Stomach (tissue), 9 donors: Measurements from ENCODE around the gene DHRS7. TPM values are rescaled to one million over a fixed set of nuclear protein-coding genes. Genes with fewer than 3 reads are reported as not detected.

Experiments used
- DNase-seq, 2 donors: peaks; one replicate each; pipeline versions ENCODE4 v3.0.0 to v3.0.0-alpha.2; 2013 to 2019
- H3K27ac ChIP-seq, 5 donors: fragments of 200-600 bp in 4 of 5; sonication (generic) in 4 of 5; one replicate each; pipeline ENCODE4 v1.5.1; 2013 to 2019; ENCODE audit warnings: mild to moderate bottlenecking in 1 of 5, moderate library complexity in 1 of 5
- H3K27me3 ChIP-seq, 3 donors: fragments of 200-600 bp; sonication (generic); one replicate each; pipeline ENCODE4 v1.5.1; 2017 to 2019; ENCODE audit warnings: mixed run types in 1 of 3
- H3K36me3 ChIP-seq, 4 donors: fragments of 200-600 bp; sonication (generic); 1 replicate in 3 of 4; 2 replicates in 1 of 4; pipeline ENCODE4 v1.5.1; 2016 to 2019
- H3K4me1 ChIP-seq, 4 donors: fragments of 200-600 bp; sonication (generic); one replicate each; pipeline ENCODE4 v1.5.1; 2016 to 2019
- H3K4me3 ChIP-seq, 4 donors: fragments of 200-600 bp; sonication (generic) in 3 of 4; one replicate each; pipeline ENCODE4 v1.5.1; 2016 to 2019; ENCODE audit warnings: mild to moderate bottlenecking in 1 of 4
- H3K9me3 ChIP-seq, 4 donors: fragments of 200-600 bp; sonication (generic); one replicate each; pipeline ENCODE4 v1.5.1; 2016 to 2019
- EP300 ChIP-seq: sonication (generic); formaldehyde crosslinking; IDR thresholded peaks from one replicate; pipeline ENCODE4 v1.6.1; 2017; ENCODE audit warnings: antibody characterized with exemption
- POLR2A ChIP-seq, 4 donors: fragments of 450-650 bp; IDR thresholded peaks; one replicate each; pipeline ENCODE4 v1.6.1; 2016; ENCODE audit warnings: antibody characterized with exemption in 4 of 4, control low read depth in 2 of 4, mild to moderate bottlenecking in 1 of 4, moderate library complexity in 1 of 4
- POLR2AphosphoS5 ChIP-seq, 3 donors: sonication (generic); formaldehyde crosslinking; IDR thresholded peaks; one replicate each; pipeline ENCODE4 v1.6.1; 2016; ENCODE audit warnings: antibody characterized with exemption in 3 of 3
- WGBS, 5 donors: extraction: QIAGEN DNeasy Blood & Tissue Kit in 3 of 5; methylation state at CpG; one replicate each; pipeline versions ENCODE4 v1.1.5 to v1.1.7; 2013 to 2018; 5-methylcytosine and 5-hydroxymethylcytosine counted together
- intact Hi-C: fragments of 100-400 bp; cut with DNase I; formaldehyde crosslinking; loops from one replicate; pipeline ENCODE4 v1.15.1; 2023; ENCODE audit warnings: low total_unique reads
- polyA plus RNA-seq, 3 donors: library from polyadenylated mRNA; stranded (reverse); fragments of 200-250 nt; gene quantifications; one replicate each; pipeline ENCODE4 v1.2.3, GENCODE V29; 2013
- total RNA-seq, 5 donors: library from RNA; depleted of rRNA; stranded (reverse); fragments of >200 nt; gene quantifications; one replicate each; pipeline versions ENCODE4 v1.1.0 to v1.2.3, GENCODE V29; 2014 to 2016
- TF ChIP-seq, protein P1 (sequence below), 7 experiments: fragments of 450-650 bp in 4 of 7; fragments of 200-600 bp in 3 of 7; sonication (generic) in 3 of 7; IDR thresholded peaks; one replicate each; pipeline ENCODE4 v1.5.1; 2016 to 2019; ENCODE audit warnings: antibody characterized with exemption in 7 of 7, control low read depth in 2 of 7, mild to moderate bottlenecking in 1 of 7
- donor health status: healthy with polysubstance abuse.
- donor health status: Bipolar disorder and iron deficiency.
- donor health status: healthy.

DHRS7 gene
- total and polyA plus RNA-seq, 8 donors, result 26.6 to 322 (median 102) TPM

DNA sequence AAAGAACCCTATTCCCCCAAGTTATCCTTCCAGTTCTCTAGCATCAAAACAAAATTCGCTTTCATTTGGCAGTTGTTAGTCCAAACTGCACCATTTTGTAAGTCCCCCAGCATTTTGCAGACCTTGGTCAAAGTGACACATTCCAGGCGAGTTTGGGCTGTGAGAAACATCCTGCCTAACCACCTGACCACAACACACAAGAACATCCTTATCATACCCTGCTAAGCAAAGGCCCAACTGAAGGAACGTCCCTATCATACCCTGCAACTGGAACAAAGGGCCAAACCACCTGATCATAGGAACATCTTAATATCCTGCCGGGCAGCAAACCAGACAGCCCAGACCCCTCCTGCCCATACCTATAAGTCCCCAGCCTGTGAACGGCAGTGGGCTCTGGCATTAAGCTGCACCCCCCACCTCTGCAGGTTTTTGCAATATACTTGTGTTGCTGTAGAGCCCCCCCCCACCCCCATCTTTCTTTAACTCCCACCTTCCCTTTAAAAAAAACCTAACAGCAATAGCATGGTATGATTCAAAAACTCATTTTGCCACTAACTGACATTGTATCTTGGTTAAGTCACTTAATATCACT lies 70.8 kb downstream of the DHRS7 start:
- WGBS, 5 donors, result 52 to 79% (median 68%) methylated on average over 5 of the region's 5 CpGs
- H3K4me3 ChIP-seq, result no peak overlapping the region
- intact Hi-C loops, result loop anchor here (10.0 kb wide), 1 partner anchor 70 kb away; the partner anchor contains the start of gene DHRS7
- H3K36me3 ChIP-seq, result peaks cover 0 to 11% (median 11%) of the 10 kb centered on the region in 4 donors
- H3K27ac ChIP-seq, result peak overlapping the region in 1 of 5 donors; percentile 99
- no peaks in the 10 kb centered on the region for H3K9me3 ChIP-seq
- no peak for TF ChIP-seq EP300
- TF ChIP-seq POLR2AphosphoS5 (IDR thresholded peaks at IDR 0.05), result no peak
- TF ChIP-seq POLR2A (IDR thresholded peaks at IDR 0.05), result no peak
- TF ChIP-seq, protein P1, sequence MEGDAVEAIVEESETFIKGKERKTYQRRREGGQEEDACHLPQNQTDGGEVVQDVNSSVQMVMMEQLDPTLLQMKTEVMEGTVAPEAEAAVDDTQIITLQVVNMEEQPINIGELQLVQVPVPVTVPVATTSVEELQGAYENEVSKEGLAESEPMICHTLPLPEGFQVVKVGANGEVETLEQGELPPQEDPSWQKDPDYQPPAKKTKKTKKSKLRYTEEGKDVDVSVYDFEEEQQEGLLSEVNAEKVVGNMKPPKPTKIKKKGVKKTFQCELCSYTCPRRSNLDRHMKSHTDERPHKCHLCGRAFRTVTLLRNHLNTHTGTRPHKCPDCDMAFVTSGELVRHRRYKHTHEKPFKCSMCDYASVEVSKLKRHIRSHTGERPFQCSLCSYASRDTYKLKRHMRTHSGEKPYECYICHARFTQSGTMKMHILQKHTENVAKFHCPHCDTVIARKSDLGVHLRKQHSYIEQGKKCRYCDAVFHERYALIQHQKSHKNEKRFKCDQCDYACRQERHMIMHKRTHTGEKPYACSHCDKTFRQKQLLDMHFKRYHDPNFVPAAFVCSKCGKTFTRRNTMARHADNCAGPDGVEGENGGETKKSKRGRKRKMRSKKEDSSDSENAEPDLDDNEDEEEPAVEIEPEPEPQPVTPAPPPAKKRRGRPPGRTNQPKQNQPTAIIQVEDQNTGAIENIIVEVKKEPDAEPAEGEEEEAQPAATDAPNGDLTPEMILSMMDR (IDR thresholded peaks at IDR 0.05), result no peak
- H3K4me1 ChIP-seq, result peaks cover 15 to 43% (median 32%) of the 10 kb centered on the region in 4 donors
- DNase-seq, result peak in 1 of 2 donors; percentile 26
- no peaks in the 10 kb centered on the region for H3K27me3 ChIP-seq

Other genes with a start within 250 kb of the DHRS7 start
- not detected for gene LRRC9, start 245.3 kb downstream of the DHRS7 start, total RNA-seq
- gene LRRC9, start 245.3 kb downstream of the DHRS7 start, polyA plus RNA-seq, result not detected
- 100 to 1,000 TPM in 1 of 5 donors, 10 to 100 TPM in 4; 26.9 to 105 (median 70.5) TPM for gene PCNX4, start 73.5 kb downstream of the DHRS7 start, total RNA-seq
- 1 to 10 TPM; 6.8 to 9.2 (median 8.2) TPM for gene PCNX4, start 73.5 kb downstream of the DHRS7 start, polyA plus RNA-seq
- 10 to 100 TPM; 24.0 to 95.5 (median 40.2) TPM for gene PPM1A, start 83.8 kb upstream of the DHRS7 start, total RNA-seq
- gene PPM1A, start 83.8 kb upstream of the DHRS7 start, polyA plus RNA-seq, result 10 to 100 TPM; 13.6 to 29.5 (median 24.0) TPM